Measurements from ENCODE around the gene COA7.

Gene COA7

DNA sequence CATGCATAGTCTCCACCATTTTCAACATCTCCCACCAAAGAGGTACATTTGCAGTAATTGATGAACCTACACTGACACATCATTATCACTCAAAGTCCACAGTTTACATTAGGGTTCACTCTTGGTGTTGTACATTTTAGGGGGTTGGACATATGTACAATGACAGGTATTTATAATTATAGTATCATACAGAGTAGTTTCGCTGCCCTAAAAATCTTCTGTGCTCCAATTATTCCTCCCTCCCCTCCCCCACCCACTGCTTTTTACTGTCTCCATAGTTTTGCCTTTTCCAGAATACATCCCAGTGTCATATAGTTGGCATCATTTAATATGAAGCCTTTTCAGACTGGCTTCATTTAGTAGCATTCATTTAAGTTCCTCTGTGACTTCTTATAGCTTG lies 13.6 kb downstream of the COA7 start:
- DNase-seq = no peak
- peaks cover 48% of the 10 kb centered on the region for H3K36me3 ChIP-seq
- H3K27me3 ChIP-seq (ENCODE audit: insufficient read depth, low read depth, severe bottlenecking) = no peaks in the 10 kb centered on the region
- no peak overlapping the region for H3K4me3 ChIP-seq (ENCODE audit: low read depth, low read length)
- TF ChIP-seq, protein P1, sequence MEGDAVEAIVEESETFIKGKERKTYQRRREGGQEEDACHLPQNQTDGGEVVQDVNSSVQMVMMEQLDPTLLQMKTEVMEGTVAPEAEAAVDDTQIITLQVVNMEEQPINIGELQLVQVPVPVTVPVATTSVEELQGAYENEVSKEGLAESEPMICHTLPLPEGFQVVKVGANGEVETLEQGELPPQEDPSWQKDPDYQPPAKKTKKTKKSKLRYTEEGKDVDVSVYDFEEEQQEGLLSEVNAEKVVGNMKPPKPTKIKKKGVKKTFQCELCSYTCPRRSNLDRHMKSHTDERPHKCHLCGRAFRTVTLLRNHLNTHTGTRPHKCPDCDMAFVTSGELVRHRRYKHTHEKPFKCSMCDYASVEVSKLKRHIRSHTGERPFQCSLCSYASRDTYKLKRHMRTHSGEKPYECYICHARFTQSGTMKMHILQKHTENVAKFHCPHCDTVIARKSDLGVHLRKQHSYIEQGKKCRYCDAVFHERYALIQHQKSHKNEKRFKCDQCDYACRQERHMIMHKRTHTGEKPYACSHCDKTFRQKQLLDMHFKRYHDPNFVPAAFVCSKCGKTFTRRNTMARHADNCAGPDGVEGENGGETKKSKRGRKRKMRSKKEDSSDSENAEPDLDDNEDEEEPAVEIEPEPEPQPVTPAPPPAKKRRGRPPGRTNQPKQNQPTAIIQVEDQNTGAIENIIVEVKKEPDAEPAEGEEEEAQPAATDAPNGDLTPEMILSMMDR (IDR thresholded peaks at IDR 0.05; ENCODE audit: low read depth, low read length) = no peak
- no peak overlapping the region for H3K27ac ChIP-seq
- no peaks in the 10 kb centered on the region for H3K9me3 ChIP-seq (ENCODE audit: severe bottlenecking)

DNA sequence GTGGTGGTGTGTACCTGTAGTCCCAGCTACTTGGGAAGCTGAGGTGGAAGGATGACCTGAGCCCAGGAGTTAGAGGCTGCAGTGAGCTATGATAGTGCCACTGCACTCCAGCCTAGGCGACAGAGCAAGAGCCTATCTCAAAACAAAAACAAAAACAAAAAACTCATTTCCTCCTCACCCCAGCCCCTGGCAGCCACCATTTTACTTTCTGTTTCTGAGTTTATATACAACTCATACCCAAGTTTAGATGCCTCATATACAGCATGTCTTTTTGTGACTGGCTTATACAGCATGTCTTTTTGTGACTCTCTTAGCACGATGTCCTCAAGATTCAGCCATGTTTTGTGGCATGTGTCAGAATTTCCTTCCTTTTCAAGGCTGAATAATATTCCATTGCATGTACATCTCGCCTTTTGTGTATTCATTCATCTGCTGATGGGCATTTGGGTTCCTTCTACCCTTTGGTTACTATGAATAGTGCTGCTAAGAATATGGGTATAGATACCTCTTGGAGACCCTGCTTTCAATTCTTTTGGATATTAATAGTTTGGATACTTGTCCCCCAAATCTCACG lies 14.7 kb downstream of the COA7 start:
- no peaks in the 10 kb centered on the region for H3K27me3 ChIP-seq (ENCODE audit: insufficient read depth, low read depth, severe bottlenecking)
- TF ChIP-seq, protein P1 (IDR thresholded peaks at IDR 0.05; ENCODE audit: low read depth, low read length) = no peak
- peaks cover 40% of the 10 kb centered on the region for H3K36me3 ChIP-seq
- H3K4me3 ChIP-seq (ENCODE audit: low read depth, low read length) = no peak overlapping the region
- DNase-seq = no peak
- H3K9me3 ChIP-seq (ENCODE audit: severe bottlenecking) = no peaks in the 10 kb centered on the region
- H3K27ac ChIP-seq = no peak overlapping the region

DNA sequence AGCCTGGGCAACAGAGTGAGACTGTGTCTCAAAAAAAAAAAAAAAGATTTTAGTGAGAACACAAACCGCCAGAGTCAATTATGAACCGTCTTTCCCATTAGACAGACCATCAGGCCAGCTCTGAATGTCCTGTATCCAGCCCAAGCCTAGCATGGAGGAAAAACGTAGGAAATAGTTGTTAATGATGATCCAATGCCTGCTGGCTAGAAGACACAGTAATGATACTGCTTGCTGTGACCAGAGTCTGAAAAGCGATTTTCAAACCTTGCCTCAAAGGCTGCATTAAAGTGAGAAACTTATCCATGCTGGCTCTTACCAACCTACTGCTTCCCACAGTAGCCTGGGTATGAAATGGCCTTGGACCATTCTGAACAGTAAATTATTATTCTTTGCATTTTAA lies 17.0 kb downstream of the COA7 start:
- TF ChIP-seq, protein P1 (IDR thresholded peaks at IDR 0.05; ENCODE audit: low read depth, low read length) = no peak
- no peak overlapping the region for H3K27ac ChIP-seq
- no peak for DNase-seq

DNA sequence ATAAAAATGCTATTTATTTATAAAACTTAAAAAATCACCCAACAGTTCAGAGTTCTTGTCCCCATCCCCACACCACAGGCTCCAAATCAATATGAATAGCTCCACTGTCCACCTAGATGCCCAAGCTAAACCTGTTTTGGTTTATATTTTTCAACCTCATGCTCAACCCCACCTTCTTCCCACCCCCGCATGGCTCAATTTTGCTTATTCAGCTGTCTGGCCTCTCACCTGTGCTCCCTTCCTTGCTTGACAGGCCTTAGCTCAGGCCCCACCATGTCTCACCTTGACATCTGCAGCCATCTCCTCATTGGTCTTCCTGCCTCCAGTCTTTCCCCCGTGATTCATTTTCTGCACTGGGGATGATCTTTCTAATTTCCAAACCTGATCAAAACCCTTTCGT lies 17.8 kb downstream of the COA7 start:
- Histone ChIP-seq H3K27ac (no peak overlapping the region), H3K27me3 (ENCODE audit: insufficient read depth, low read depth, severe bottlenecking) (no peaks in the 10 kb centered on the region), H3K9me3 (ENCODE audit: severe bottlenecking) (no peaks in the 10 kb centered on the region), H3K4me3 (ENCODE audit: low read depth, low read length) (no peak overlapping the region), H3K36me3 (peaks cover 11% of the 10 kb centered on the region)
- TF ChIP-seq, protein P1 (IDR thresholded peaks at IDR 0.05; ENCODE audit: low read depth, low read length) = no peak
- DNase-seq = no peak

More for the DNA sequence above, 17.0 kb downstream of the COA7 start:
- H3K36me3 ChIP-seq = peaks cover 19% of the 10 kb centered on the region
- no peaks in the 10 kb centered on the region for H3K27me3 ChIP-seq (ENCODE audit: insufficient read depth, low read depth, severe bottlenecking)
- H3K4me3 ChIP-seq (ENCODE audit: low read depth, low read length) = no peak overlapping the region
- no peaks in the 10 kb centered on the region for H3K9me3 ChIP-seq (ENCODE audit: severe bottlenecking)

DNA sequence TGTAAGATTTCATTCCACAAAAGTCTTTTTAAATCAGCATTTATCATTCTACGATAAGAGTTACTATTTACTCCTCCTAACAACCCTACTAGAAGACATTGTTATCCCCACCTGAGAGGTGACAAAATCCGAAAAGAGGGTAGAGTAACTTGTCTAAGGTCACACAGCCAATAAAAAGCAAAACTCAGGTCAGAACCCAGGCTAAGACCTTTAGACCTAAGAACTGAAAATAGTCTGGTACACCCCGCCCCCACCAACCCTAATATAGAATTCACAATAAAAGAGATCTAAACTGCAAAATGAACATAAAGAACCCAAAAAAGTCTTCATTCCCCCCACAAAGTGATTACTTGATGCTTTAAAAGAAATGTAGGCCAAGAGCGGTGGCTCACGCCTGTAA lies 18.6 kb downstream of the COA7 start:
- TF ChIP-seq, protein P1 (IDR thresholded peaks at IDR 0.05; ENCODE audit: low read depth, low read length) = no peak
- DNase-seq = no peak
- Histone ChIP-seq H3K9me3 (ENCODE audit: severe bottlenecking) (no peaks in the 10 kb centered on the region), H3K27me3 (ENCODE audit: insufficient read depth, low read depth, severe bottlenecking) (no peaks in the 10 kb centered on the region), H3K36me3 (peaks cover 3% of the 10 kb centered on the region; the same call in 1 of the 2 replicates), H3K27ac (no peak overlapping the region), H3K4me3 (ENCODE audit: low read depth, low read length) (no peak overlapping the region)

DNA sequence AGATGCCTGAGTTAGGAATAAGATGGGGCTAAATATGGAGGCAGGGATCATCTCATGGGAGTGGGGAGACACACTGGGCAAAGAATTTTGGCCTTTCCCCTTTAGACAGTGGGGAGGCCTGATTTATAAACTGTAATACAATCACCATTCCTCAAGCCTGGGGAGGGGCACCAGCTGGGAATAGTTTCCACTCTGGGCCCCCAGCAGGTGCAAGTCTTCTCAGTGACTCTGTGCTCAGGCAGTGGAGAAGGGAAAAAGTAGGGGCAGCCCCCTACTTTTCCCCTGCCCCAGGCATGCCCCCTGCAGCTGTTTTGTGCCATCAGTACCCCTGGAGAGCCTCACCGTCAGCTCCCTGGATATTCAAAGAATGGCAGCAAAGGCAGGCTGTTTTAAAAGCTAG lies 19.1 kb downstream of the COA7 start:
- DNase-seq = no peak
- no peaks in the 10 kb centered on the region for H3K9me3 ChIP-seq (ENCODE audit: severe bottlenecking)
- no peak overlapping the region for H3K4me3 ChIP-seq (ENCODE audit: low read depth, low read length)
- H3K36me3 ChIP-seq = no peaks in the 10 kb centered on the region
- TF ChIP-seq, protein P1 (IDR thresholded peaks at IDR 0.05; ENCODE audit: low read depth, low read length) = no peak
- H3K27ac ChIP-seq = no peak overlapping the region
- no peaks in the 10 kb centered on the region for H3K27me3 ChIP-seq (ENCODE audit: insufficient read depth, low read depth, severe bottlenecking)
